Left lung (tissue), 10 donors: ENCODE results near the gene APPL2. TPM values are rescaled to one million over a fixed set of nuclear protein-coding genes. Genes with fewer than 3 reads are reported as not detected.

ENCODE experiments used
- ATAC-seq: fragments of 200-7000 bp; cut with Tn5 transposase; one replicate; pipeline ENCODE4 v1.9.1; 2020; ENCODE audit warnings: moderate library complexity
- DNase-seq, 4 donors: peaks; one replicate each; pipeline ENCODE4 v3.0.0-alpha.2; 2013 to 2020
- H3K27ac ChIP-seq, 2 donors: fragments of 200-600 bp; sonication (generic) in 1 of 2; one replicate each; pipeline versions ENCODE4 v1.5.0 to v1.8.0; 2020 to 2021
- H3K27me3 ChIP-seq, 2 donors: fragments of 200-600 bp; sonication (generic) in 1 of 2; one replicate each; pipeline versions ENCODE4 v1.5.0 to v1.8.0; 2020 to 2021
- H3K36me3 ChIP-seq, 2 donors: fragments of 200-600 bp; sonication (generic) in 1 of 2; one replicate each; pipeline versions ENCODE4 v1.5.0 to v1.8.0; 2020 to 2021
- H3K4me1 ChIP-seq, 2 donors: fragments of 200-600 bp; one replicate each; pipeline ENCODE4 v1.8.0; 2021
- H3K4me3 ChIP-seq, 2 donors: fragments of 200-600 bp; sonication (generic) in 1 of 2; one replicate each; pipeline versions ENCODE4 v1.5.0 to v1.8.0; 2020 to 2021; ENCODE audit warnings: mild to moderate bottlenecking in 1 of 2
- H3K9me3 ChIP-seq, 2 donors: fragments of 200-600 bp; sonication (generic) in 1 of 2; one replicate each; pipeline versions ENCODE4 v1.5.0 to v1.8.0; 2020 to 2021
- intact Hi-C, 2 donors: fragments of 100-400 bp; cut with DNase I; formaldehyde crosslinking; loops; one replicate each; pipeline versions ENCODE4 v1.11.2 to v1.14.2; 2022
- polyA plus RNA-seq, 6 donors: library from polyadenylated mRNA; unstranded; fragments of 120-200 nt; gene quantifications; one replicate each; pipeline ENCODE4 v1.2.1, GENCODE V29; 2013; ENCODE audit not compliant: insufficient read length in 6 of 6
- total RNA-seq, 2 donors: library from RNA; stranded (reverse); fragmentation: NEBNext Ultra II Directional; extraction: Animal tissue kit (Norgen Biotek cat#: 25700); gene quantifications; one replicate each; pipeline ENCODE4 v1.2.1, GENCODE V29; 2021
- TF ChIP-seq, protein P1 (sequence below), 2 donors: fragments of 200-600 bp; sonication (generic) in 1 of 2; IDR thresholded peaks; one replicate each; pipeline versions ENCODE4 v1.5.0 to v1.8.0; 2021; ENCODE audit warnings: antibody characterized with exemption in 2 of 2
- donor health status: DM: no; HTN: yes; CAD: no.
- donor health status: DM: no; HTN: no; CAD: no.

APPL2 gene
- total and polyA plus RNA-seq, 8 donors, result 27.8 to 101 (median 75.7) TPM

DNA sequence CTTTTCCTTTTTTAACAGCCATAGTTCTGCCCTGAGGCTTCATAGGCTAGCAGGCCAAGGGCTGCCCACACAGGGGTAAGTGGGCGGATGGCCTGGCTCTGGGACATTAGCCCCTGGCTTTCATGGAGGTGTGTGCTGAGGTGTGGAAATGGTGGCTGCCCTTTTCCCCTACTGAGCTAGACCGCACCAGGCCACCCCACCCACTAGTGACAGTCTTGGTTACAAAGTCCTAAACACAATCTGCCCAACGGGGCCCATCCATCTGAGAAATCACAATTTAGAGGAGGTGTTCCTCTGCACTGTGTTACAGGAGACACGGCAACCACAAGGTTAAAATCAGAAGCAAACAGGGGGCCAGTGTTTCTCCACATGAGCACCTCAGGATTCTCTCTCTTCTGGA lies 35.6 kb downstream of the APPL2 start:
- ATAC-seq, result no peak
- DNase-seq, result no peak
- Histone ChIP-seq H3K4me1 (no peaks in the 10 kb centered on the region), H3K4me3 (no peak overlapping the region), H3K36me3 (peaks cover 0 to 97% of the 10 kb centered on the region in 2 donors), H3K27ac (no peak overlapping the region), H3K27me3 (no peaks in the 10 kb centered on the region), H3K9me3 (no peaks in the 10 kb centered on the region)
- intact Hi-C loops, result no loop called here
- TF ChIP-seq, protein P1, sequence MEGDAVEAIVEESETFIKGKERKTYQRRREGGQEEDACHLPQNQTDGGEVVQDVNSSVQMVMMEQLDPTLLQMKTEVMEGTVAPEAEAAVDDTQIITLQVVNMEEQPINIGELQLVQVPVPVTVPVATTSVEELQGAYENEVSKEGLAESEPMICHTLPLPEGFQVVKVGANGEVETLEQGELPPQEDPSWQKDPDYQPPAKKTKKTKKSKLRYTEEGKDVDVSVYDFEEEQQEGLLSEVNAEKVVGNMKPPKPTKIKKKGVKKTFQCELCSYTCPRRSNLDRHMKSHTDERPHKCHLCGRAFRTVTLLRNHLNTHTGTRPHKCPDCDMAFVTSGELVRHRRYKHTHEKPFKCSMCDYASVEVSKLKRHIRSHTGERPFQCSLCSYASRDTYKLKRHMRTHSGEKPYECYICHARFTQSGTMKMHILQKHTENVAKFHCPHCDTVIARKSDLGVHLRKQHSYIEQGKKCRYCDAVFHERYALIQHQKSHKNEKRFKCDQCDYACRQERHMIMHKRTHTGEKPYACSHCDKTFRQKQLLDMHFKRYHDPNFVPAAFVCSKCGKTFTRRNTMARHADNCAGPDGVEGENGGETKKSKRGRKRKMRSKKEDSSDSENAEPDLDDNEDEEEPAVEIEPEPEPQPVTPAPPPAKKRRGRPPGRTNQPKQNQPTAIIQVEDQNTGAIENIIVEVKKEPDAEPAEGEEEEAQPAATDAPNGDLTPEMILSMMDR (IDR thresholded peaks at IDR 0.05), result no peak

GRCh38 chr12:105198961-105199360 lies 37.0 kb downstream of the APPL2 start:
- no peaks in the 10 kb centered on the region for H3K27me3 ChIP-seq
- ATAC-seq, result no peak
- no peak for DNase-seq
- intact Hi-C loops, result no loop called here
- TF ChIP-seq, protein P1 (IDR thresholded peaks at IDR 0.05), result no peak
- H3K36me3 ChIP-seq, result peaks cover 0 to 97% of the 10 kb centered on the region in 2 donors
- no peak overlapping the region for H3K27ac ChIP-seq
- H3K9me3 ChIP-seq, result no peaks in the 10 kb centered on the region
- no peaks in the 10 kb centered on the region for H3K4me1 ChIP-seq
- no peak overlapping the region for H3K4me3 ChIP-seq

DNA sequence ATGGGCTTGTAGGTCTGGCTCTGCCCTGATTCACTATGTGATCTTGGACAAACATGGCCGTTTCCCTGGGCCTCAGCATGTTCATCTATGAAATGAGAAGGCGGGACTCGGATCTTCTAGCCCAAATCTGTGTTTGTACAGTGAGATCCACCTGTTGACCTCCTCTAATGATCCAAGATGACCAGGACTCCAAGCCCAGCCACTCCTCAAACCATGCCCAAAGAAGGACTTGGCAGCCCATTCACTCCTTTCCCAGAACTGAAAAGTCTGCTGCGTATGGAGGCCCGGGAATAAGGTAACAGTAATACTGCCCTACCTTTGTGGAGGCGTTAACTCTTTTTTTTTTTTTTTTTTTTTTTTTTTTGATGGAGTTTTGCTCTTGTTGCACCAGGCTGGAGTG lies 39.9 kb downstream of the APPL2 start:
- Histone ChIP-seq H3K4me1 (no peaks in the 10 kb centered on the region), H3K4me3 (no peak overlapping the region), H3K9me3 (no peaks in the 10 kb centered on the region), H3K36me3 (peaks cover 0 to 97% of the 10 kb centered on the region in 2 donors), H3K27me3 (no peaks in the 10 kb centered on the region), H3K27ac (no peak overlapping the region)
- ATAC-seq (no peak), DNase-seq (no peak)
- TF ChIP-seq, protein P1 (IDR thresholded peaks at IDR 0.05), result no peak
- intact Hi-C loops, result no loop called here

- ATAC-seq, result no peak
- H3K27me3 ChIP-seq, result no peaks in the 10 kb centered on the region
- H3K36me3 ChIP-seq, result peaks cover 0 to 99% of the 10 kb centered on the region in 2 donors
- H3K9me3 ChIP-seq, result no peaks in the 10 kb centered on the region
- no peak for DNase-seq
- TF ChIP-seq, protein P1 (IDR thresholded peaks at IDR 0.05), result no peak
- no peak overlapping the region for H3K4me3 ChIP-seq
- no peaks in the 10 kb centered on the region for H3K4me1 ChIP-seq
- intact Hi-C loops, result no loop called here
- H3K27ac ChIP-seq, result no peak overlapping the region
Observed at GRCh38 chr12:105194947-105195346, 41.0 kb downstream of the APPL2 start.

- no peak for DNase-seq
- ATAC-seq, result no peak
- Histone ChIP-seq H3K36me3 (peaks cover 6 to 100% of the 10 kb centered on the region in 2 donors), H3K27ac (no peak overlapping the region), H3K9me3 (no peaks in the 10 kb centered on the region), H3K4me1 (no peaks in the 10 kb centered on the region), H3K27me3 (no peaks in the 10 kb centered on the region), H3K4me3 (no peak overlapping the region)
- TF ChIP-seq, protein P1 (IDR thresholded peaks at IDR 0.05), result no peak
- intact Hi-C loops, result no loop called here
Observed at GRCh38 chr12:105192624-105193225, 43.2 kb downstream of the APPL2 start.
